NCI-H2107 (cell line): ENCODE measurements around the gene C1orf21.

Experiments used
- DNase-seq: peaks from one replicate; lab custom pipeline; 2025; lab: John Stamatoyannopoulos, UW

Gene C1orf21

DNA sequence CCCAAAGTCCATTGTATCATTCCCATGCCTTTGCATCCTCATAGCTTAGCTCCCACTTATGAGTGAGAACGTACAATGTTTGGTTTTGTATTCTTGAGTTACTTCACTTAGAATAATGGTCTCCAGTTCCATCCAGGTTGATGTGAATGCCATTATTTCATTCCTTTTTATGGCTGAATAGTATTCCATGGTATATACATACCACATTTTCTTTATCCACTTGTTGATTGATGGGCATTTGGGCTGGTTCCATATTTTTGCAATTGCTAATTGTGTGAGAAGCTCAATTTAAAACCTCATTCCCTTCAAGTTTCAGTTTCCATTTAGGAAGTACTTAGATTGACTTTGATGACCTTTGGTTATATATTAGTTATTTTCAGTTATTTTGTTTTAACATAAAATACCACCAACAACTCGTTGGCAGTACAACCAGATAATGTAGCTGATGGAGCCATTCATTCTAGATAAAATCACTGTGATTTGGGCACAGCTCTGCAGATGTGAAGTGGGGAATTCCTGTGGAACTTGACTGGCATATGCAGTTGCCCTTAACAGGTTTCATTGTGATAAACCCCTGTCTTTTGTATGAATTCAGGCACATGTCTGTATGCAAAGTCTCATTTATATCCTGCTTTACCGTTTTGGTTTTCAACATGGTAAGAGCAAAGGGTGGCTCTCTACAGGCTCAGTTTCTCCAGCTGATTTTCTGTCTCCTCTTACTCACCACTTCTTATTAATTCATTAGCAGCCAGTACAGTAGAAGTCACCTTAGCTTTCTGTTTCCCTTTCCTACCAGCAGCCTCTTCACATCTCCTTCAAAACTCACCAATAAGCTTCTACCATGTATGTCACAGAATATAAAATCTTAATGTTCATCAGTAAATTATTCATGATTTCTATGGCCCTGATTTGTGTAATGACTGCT lies 170.9 kb downstream of the C1orf21 start:
- no peak for DNase-seq

DNA sequence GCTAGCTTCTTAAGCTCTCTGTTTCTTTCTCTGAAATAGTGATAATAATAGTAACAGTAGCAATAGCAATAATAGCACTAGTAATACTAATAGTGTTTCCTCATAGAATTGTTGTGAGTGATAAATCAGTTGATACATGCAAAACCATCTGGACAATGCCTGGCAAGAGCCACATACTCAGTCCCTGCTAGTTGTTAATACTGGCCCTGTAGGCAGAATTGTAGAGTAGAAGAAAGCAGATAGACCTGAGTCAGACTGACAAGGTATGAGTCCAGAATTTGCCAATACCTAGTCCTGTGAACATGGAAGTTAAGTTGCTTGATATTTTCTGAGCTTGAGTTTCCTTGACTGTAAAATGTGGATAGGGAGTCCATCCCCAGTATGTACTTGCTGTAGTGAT lies 171.9 kb downstream of the C1orf21 start:
- DNase-seq: no peak

DNA sequence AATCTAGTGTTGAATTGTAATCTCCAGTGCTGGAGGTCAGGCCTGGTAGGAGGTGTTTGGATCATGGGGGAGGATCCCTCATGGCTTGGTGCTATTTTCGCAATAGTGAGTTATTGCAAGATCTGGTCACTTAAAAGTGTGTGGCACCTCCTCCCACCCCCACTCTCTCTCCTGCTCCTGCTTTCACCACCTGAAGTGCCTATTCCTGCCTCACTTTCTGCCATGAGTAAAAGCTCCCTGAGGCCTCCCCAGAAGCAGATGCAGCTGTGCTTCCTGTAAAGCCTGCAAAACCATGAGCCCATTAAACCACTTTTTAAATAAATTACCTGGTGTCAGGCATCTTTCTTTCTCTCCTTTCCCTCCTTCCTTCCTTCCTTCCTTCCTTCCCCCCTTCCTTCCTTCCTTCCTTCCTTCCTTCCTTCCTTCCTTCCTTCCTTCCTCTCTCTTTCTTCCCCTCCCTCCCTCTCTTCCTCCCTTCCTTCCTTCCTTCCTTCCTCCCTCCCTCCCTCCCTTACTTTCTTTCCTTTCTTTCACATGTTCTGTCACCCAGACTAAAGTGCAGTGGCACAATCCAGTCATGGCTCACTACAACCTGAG lies 172.4 kb downstream of the C1orf21 start:
- DNase-seq: no peak

DNA sequence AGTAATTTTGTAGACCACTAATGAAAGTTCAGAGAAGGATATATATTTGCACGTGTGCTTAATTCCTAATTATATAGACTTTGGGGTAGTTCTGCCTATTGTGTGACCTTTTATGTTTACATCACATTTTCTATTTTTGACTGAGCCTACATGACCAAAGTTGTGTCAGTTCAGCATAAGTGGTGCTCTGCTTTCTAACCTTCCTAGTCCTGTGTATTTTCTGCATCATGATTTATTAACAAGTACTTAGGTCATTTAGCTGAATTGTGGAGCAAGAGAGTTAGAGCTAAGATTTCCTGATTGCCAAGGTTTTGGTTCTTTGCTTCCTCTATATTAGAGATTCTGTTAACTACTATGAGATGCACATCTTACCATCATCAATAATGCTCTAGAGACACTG lies 176.0 kb downstream of the C1orf21 start:
- no peak for DNase-seq

DNA sequence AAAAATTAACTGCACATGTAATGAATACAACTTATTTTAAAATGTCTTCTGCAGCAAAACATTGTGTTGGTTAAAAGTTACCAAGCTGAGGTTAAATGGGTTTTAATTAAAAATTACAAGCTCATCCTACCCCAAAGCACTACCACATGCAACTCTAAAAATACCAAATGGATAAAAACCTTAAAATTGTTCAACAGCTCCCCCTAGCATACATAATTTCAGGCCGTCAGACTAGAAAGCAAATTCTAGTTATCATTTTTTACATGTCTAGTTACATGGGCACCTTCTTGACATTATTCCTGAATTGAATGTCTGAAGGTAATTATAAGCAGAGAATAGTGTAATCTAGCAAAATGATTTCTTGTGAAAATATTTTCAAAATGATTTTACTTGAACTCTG lies 176.5 kb downstream of the C1orf21 start:
- no peak for DNase-seq

DNA sequence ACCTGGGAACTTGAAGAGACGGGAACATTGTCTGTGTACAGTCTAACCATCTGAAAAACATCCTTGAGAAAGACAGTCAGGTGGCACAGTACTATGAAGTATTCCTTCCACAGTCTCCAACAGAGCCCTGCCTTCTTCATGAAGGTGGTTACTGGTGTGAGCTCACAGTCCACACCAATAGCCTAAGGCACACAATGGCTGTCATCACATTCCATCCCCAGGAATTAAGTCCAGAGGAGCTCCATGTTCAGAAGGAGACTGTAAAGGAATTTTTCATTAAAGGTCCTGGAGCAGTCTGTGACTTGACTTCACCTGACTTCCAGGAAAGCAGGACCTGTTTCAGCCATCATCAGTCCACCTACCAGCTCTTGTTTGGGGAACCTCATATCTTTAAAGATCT lies 180.2 kb downstream of the C1orf21 start:
- DNase-seq: no peak

DNA sequence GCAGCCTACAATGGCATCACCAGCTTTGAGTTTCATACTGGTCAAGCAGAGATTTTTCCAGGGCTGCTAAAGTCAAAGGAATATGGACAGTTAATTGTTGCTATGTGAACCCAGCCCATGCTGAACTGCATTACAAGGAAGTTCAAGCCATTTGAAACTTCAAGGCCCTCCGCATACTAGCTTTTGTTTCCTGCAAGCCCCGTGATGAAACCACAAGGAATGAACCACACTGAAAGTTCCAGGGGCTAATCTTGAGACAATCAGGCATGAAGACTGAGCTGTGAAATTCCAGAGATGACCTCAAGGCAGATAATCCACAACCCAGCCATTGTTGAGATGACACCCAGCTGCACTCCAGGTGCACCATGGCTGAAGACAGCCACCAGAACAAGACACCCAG lies 180.8 kb downstream of the C1orf21 start:
- DNase-seq: no peak

DNA sequence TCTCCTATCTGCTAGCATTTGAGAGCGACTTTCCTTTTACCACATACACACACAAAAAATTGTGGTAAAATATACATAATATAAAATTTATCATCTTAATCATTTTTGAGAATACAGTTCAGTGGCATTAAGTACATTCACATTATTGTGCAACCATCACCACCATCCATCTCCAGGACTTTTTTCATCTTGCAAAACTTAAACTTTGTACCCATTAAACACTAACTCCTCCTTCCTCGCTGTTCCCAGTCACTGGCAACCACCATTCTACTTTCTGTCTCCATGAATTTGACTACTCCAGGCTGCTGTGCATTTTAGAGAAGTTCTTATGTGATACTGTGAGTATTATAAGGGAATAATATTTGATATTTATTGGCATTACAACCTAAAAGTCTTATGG lies 181.3 kb downstream of the C1orf21 start:
- no peak for DNase-seq

DNA sequence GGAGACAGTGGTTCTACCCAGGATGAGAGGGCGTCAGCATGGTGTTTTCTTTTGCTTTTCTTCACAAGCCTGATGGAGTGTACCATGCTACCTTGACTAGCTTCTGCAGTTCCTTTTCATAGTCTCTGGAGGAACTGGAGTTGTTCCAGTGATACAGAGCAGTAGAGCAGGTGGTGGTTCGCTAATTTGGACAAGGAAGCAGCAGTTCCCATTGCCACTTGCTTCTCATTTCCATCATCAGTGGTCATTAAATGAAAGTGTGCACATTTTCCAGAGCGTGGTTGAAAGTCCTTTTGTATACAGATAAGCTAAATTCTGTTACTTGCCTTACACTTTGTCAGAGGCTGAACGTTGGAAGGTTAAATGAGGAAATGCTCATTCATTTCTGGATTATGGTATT lies 182.3 kb downstream of the C1orf21 start:
- no peak for DNase-seq

DNA sequence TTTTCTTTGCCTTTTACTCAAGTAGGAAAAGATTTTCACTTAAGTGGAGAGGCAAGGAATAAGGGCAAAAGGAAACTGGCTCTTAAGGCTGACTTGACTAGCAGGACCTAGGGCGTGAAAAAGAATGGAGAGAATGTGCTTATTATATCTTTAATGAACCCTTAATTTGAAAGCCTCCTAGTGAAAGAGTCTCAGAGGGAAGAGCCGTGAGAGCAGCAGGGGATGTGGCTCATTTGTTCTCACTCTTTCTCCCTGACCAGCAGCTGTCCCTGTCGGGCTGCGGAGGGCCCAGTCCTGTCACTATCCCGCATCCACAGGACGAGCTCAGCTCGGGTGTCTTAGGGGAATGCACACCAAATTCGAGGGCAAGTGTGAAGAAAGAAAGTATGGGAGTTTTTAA lies 187.8 kb downstream of the C1orf21 start:
- DNase-seq: no peak

DNA sequence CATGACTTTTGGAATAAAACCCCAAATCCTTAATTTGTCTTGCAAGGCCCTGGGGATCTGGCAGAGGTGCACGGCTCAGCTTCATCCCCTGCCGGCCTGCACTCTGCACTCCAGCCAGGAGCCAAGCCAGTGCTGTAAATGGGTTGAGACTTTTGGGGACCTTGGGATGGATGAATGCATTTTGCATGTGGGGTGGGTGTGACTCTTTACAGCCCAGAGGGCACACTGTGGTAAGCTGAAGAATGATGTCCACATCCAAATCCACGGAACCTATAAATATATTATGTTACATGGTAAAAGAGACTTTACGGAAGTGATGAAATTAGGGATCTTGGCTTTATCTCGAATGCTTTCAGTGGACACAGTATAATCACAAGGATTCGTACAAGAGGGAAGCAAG lies 190.0 kb downstream of the C1orf21 start:
- DNase-seq: no peak

DNA sequence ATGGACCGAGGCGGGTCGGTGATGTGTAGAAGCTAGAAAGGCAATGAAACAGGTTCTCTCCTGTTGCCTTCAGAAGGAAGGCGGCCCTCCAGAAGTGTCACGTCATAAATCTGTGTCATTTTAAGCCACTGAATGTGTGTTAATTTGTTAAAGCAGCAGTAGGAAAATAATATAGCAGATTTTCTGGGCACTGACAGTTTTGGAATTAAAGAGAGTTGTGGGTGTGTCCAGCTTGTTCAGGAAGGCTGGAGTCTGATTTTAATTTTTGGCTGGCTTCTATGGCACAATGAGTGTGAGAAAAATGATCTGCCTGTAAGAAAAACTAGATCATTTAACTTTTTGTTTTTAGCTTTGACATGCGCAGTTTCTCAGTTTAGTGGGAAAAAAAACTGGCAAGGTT lies 190.5 kb downstream of the C1orf21 start:
- DNase-seq: no peak

DNA sequence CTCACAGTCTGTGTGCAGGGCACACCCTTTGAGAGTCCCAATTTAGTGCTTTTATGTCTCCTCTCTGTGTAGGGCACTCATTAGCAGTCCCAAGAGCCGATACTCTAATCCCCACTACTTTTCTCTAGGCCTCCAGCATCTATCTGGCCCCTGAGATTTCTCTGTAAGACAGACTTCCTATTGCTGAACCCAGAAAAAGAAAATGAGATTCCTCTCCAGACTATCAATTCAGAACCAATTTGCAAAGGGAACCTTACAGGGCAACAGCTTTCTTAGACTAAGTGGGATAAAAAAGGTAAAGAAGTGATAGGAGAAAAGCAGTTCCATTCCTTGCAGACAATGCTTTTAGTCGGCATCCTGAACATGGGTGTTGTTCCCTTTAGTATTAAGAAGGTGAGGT lies 195.6 kb downstream of the C1orf21 start:
- no peak for DNase-seq

DNA sequence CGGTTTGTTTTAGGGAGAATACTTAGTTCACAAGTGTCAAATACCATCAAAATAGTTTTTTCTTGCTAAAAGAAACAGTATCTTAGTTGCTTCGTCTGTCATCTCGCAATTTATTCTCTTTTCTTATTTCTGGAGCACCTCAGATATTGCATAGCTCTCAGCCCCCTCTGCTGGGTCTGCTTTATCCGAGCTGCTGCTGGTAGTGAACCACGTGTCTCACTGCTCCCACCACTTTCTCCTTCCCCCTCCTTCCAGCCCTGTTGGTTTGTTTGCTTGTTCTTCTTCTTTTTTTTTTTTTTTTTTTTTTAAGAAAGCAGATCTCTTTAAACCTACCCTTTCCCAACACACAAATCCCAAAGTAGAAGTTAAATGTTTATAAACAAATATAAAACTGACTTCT lies 197.0 kb downstream of the C1orf21 start:
- no peak for DNase-seq

DNA sequence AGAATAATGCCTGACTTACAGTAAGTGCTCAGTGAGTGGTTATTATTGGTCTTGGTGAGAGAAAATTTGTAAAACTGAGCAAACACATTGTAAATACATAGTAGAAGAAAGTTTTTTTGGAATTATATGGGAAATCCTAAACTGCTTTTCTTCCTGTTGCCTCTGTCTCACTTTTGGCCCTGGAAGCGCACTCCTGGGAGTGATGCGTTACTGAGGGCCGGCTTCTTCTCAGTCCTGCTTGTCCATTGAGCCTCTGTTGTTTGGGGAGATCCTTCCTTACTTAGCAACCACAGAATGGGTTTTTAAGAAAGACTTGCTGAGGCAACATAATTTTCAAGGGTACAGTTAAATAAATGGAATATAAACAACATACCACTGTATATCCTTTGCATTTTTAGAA lies 201.9 kb downstream of the C1orf21 start:
- no peak for DNase-seq

DNA sequence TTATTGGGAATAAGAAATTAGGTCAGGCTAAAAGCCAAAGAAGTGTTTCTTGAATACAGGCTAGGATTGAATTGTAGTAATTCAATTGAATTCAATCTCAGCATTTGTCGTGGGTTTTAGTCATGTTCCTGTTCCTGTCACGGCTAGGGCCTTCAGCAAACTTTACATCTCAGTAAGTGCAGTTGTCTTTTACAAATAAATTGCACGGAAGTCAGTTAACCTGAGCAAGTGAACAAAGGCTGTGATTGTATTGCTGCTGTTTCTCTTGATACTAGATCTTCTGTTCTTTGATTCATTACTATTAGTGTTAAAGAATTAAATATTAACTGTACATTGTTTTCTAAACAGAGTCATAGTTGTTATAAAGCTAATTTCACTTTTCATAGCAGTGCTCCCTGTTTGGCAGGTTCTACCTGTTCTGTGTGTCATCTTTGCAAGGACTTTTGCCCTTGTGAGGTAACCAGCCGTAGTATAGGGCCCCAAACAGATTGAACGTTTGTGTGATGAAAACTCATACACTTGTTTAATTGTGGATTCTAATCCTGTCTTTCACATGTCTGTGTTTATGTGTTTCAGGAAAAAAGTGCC lies 203.4 kb downstream of the C1orf21 start:
- no peak for DNase-seq

DNA sequence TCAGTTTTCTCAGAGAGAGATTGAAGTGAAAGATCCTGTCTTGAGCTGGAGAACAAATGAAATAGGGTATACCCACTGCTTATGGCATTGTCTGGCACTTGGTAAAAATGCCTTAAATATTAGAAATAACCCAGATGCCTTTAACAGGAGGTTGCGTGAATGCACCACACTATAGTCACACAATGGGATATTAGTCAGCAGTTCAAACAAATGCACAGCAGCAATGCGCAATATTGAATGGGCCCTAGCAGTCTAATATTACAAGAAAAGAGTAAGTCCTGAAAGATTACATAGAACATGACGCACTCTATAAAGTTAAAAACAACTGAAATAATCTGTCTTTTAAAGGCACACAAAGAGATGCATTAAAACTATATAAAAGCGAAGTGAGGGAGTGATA lies 206.8 kb downstream of the C1orf21 start:
- DNase-seq: no peak

DNA sequence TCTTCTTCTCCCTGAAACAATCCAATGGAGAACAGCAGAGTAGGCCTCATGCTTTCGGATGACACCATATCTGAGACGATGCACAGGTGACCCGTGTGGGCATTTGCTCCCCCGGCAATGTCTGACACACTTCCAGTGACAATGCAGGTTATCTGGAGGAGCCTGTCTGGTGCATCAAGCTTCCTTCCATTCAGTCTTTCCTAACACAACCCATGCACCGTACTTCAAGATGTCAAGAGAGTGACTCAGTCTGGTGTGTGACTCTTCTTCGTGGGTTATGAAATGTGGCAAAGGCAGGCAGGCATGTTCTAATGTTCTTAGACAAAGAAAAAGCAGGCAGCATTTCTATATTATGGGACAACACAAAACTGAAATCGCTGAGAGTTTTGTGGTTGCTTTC lies 208.8 kb downstream of the C1orf21 start:
- no peak for DNase-seq

DNA sequence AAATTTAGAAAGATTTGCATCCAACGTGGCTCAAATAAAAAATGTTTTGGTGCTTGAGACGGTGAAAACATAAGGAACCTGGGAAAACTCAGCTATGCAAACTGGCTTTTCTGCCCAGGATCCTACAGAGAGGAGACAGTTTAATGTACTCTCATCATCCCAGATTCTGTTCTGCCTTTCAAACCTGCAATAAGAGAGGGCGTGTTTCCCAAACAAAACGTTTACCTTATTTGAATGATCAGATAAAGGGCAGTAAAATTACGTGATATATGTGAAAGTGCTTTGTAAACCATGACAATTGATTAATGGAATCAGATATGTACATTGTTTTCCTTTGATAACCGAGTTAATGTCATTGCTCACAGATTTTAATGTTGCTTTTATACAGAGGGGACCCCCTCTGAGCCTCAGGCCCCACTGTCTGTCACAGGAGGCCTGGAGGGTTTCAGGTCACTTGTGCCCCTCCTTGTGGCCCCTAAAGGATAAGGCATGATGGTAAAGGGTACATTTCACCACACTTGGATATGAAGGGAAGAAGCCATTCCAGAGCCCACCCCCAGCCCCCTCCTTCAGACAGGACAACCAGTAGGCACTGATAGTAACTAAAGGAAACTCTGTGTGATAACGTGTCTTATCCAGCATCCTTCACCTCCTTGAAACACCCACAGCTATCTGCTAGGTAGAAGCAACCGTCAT lies 210.3 kb downstream of the C1orf21 start:
- DNase-seq: no peak

DNA sequence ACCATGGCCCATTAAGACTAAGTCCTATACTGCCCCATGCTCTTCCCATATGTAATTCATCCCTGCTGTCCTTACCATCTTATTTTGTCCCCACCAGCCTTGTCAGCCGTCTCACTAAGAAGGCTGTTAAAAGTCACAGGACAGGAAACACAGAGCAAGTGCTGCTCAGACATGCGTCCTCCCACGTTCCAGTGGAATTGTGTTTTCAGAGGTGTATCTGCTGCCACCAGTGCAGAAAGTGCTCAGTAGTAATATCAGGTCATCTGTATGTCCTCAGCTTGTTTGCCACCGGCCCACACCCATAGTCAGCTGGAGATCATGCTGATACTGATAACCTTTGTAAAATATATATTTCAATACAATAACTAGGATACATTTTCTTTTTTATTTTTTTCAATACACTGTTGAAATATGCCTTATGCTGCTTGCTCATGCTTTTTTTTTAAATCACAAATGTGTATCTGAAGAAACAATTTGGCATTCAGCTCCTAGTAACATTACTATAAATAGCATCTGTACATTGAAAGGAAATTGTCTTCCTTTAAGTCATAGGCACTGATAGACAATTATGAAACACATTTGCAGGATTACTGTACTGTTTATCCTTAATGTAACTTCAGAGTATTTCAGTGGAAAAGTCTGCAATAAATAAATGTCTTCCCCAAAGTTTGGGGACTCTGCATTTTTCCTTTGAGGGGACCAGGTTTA lies 211.0 kb downstream of the C1orf21 start:
- DNase-seq: no peak

DNA sequence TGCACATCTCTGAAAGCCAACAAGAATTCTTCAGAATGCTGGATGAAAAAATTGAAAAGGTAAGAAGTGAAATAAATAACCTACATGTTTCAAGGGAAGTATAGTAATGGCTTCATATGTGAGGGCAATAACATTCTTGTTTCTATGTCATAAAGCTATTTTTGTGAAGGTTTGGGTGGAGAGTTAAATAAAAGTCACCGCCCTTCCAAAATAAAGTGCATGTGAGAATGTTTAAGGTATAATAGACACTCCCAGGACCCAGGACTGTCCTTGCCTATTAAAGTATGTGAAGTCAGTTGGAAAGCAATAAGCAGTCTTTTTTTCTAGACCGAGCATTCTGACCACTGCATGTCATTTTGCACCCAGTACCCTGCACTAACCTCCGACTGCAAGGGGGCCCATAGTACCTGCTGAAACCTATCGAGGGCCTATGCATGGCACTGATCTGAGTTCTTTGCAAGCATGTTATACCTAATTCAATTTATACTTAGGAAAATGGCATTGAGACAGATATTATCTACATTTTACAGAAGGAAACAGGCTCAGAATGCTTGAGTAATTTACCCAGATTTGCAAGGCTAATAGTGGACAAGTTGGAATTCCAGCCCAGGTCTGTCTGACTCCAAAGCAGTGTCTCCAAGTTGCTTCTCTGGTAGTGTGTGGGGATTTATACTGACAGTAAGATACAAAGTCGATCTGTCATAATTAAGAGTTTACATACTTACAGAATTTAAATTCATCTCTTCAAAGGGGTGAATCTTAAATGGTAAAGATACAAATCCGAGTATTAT lies 211.8 kb downstream of the C1orf21 start:
- no peak for DNase-seq
